GM12891 (cell line): Measurements from ENCODE around the gene EHD2.

Source experiments
- POLR2A ChIP-seq: IDR thresholded peaks from 2 replicates; pipeline ENCODE4 v1.6.1; 2011; ENCODE audit warnings: low read depth, low read length, control low read depth
- POLR2AphosphoS5 ChIP-seq: IDR thresholded peaks from 2 replicates; pipeline ENCODE4 v1.6.1; 2011; ENCODE audit warnings: low read depth, low read length, control low read depth
- SPI1 ChIP-seq: IDR thresholded peaks from 2 replicates; pipeline ENCODE4 v1.6.1; 2011; ENCODE audit warnings: low read depth, low read length, control low read depth
- TAF1 ChIP-seq: IDR thresholded peaks from 2 replicates; pipeline ENCODE4 v1.6.1; 2011; ENCODE audit warnings: low read depth, low read length, control low read depth

DNA sequence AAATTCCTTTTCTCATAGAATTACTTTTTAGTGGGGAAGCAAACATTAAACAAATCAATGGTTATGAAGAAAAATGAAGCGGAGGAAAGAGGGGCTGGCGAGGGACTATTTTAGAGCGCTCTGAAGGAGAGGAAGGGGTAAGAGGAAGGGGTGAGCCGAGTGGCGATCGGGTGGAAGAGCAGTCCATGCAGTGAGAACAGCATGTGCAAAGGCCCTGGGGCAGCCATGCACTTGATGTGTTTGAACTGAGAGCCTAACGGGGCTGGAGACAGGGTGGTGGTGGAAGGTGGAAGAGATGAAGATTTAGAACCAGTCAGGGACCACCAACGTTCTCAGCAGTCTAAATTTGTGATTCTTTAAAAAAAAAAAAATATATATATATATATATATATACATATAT, 17.7 kb downstream of the EHD2 start:
- TF ChIP-seq POLR2A (no peak), POLR2AphosphoS5 (no peak), SPI1 (no peak), TAF1 (no peak)
